Measurements from ENCODE around the gene FOXA1. TPM values are rescaled to one million over a fixed set of nuclear protein-coding genes. Genes with fewer than 3 reads are reported as not detected.
A peak's percentile ranks its signal among the peaks of the same experiment; 100 is the strongest.

Gene FOXA1
- total RNA-seq, 1 donor from 2014 or later = not detected

GRCh38 chr14:37602605-37603453 is 7.8 kb upstream of the FOXA1 start:
- no peak overlapping the region for H3K27ac Mint-ChIP-seq (ENCODE audit: unreplicated experiment)
- H3K9me3 Mint-ChIP-seq (ENCODE audit: unreplicated experiment) = peaks cover 2% of the 10 kb centered on the region
- no peak for TF ChIP-seq CTCF (IDR thresholded peaks at IDR 0.05; ENCODE audit: partially characterized antibody, unreplicated experiment)
- H3K4me3 Mint-ChIP-seq (ENCODE audit: unreplicated experiment) = no peak overlapping the region
- peaks cover 29% of the 10 kb centered on the region for H3K27me3 Mint-ChIP-seq (ENCODE audit: unreplicated experiment)
- no peak for DNase-seq
- H3K4me1 Mint-ChIP-seq (ENCODE audit: low read depth, unreplicated experiment) = peaks cover 2% of the 10 kb centered on the region
- no peaks in the 10 kb centered on the region for H3K36me3 Mint-ChIP-seq (ENCODE audit: unreplicated experiment)

GRCh38 chr14:37601865-37602264 is 6.8 kb upstream of the FOXA1 start:
- Mint-ChIP-seq H3K36me3 (ENCODE audit: unreplicated experiment) (no peaks in the 10 kb centered on the region), H3K27me3 (ENCODE audit: unreplicated experiment) (peaks cover 36% of the 10 kb centered on the region), H3K27ac (ENCODE audit: unreplicated experiment) (no peak overlapping the region), H3K4me3 (ENCODE audit: unreplicated experiment) (no peak overlapping the region), H3K4me1 (ENCODE audit: low read depth, unreplicated experiment) (peaks cover 2% of the 10 kb centered on the region), H3K9me3 (ENCODE audit: unreplicated experiment) (peaks cover 6% of the 10 kb centered on the region)
- TF ChIP-seq CTCF (IDR thresholded peaks at IDR 0.05; ENCODE audit: partially characterized antibody, unreplicated experiment) = no peak
- DNase-seq = no peak

- Mint-ChIP-seq H3K27me3 (ENCODE audit: unreplicated experiment) (peaks cover 41% of the 10 kb centered on the region), H3K36me3 (ENCODE audit: unreplicated experiment) (no peaks in the 10 kb centered on the region), H3K27ac (ENCODE audit: unreplicated experiment) (no peak overlapping the region), H3K9me3 (ENCODE audit: unreplicated experiment) (peaks cover 11% of the 10 kb centered on the region), H3K4me3 (ENCODE audit: unreplicated experiment) (no peak overlapping the region), H3K4me1 (ENCODE audit: low read depth, unreplicated experiment) (peaks cover 7% of the 10 kb centered on the region)
- no peak for DNase-seq
- no peak for TF ChIP-seq CTCF (IDR thresholded peaks at IDR 0.05; ENCODE audit: partially characterized antibody, unreplicated experiment)
These were observed 6.1 kb upstream of the FOXA1 start for GRCh38 chr14:37600880-37601741.

GRCh38 chr14:37599507-37600368 is 4.7 kb upstream of the FOXA1 start:
- no peak for TF ChIP-seq CTCF (IDR thresholded peaks at IDR 0.05; ENCODE audit: partially characterized antibody, unreplicated experiment)
- peaks cover 43% of the 10 kb centered on the region for H3K27me3 Mint-ChIP-seq (ENCODE audit: unreplicated experiment)
- peaks cover 11% of the 10 kb centered on the region for H3K4me1 Mint-ChIP-seq (ENCODE audit: low read depth, unreplicated experiment)
- peak; percentile 44 for DNase-seq
- no peak overlapping the region for H3K27ac Mint-ChIP-seq (ENCODE audit: unreplicated experiment)
- peak overlapping the region; percentile 86 for H3K4me3 Mint-ChIP-seq (ENCODE audit: unreplicated experiment)
- H3K36me3 Mint-ChIP-seq (ENCODE audit: unreplicated experiment) = no peaks in the 10 kb centered on the region
- peaks cover 11% of the 10 kb centered on the region for H3K9me3 Mint-ChIP-seq (ENCODE audit: unreplicated experiment)

Data from glutamatergic neuron (in vitro differentiated cells).